NCI-H1092 (cell line): Measurements from ENCODE around the gene CSKMT.
"Not testable (repeated sequence)": the region's sequence is repeated elsewhere in the genome, so short reads cannot be mapped to it uniquely, and the experiment has no call there.

Source experiments
- DNase-seq: peaks from one replicate; lab custom pipeline; 2025; lab: John Stamatoyannopoulos, UW

CSKMT gene, protein sequence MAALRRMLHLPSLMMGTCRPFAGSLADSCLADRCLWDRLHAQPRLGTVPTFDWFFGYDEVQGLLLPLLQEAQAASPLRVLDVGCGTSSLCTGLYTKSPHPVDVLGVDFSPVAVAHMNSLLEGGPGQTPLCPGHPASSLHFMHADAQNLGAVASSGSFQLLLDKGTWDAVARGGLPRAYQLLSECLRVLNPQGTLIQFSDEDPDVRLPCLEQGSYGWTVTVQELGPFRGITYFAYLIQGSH

DNA sequence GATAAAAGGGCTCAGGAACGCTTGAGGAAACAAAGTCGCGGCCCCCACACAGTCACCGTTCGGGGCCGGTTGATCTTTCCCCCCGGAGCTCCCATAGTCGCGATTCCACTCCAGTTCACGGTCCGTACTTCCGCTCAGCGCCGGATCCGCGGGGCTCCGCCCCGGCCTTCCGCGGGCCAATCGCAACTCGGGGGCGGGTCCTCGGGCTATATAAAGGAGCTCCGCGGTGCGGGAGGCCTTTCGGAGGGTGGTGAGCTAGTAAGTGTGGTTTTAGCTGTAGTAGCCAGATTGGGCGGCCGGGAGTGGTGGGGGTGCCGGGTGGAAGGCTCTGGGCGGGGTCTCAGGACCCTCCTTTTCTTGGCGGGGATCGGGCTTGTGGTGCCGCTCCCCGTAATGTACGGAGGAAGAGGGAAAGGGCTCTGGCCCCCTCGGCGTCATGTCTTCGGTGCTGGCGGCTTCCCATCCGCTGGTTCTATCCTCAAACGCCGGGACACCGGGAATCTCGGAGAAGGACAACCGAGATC lies at the start of gene CSKMT, which contains the start of gene C11orf98:
Gene CSKMT, plus strand, starts transcription at position 238 of the 524 bp plus-strand sequence. CDS start 568 bp downstream, outside the sequence.
Gene C11orf98, minus strand, starts transcription at position 136 of the 524 bp plus-strand sequence. Its CDS starts 41 bp downstream, at position 95.
- peak; percentile 96 for DNase-seq

GRCh38 chr11:62615521-62615920 lies 49.6 kb upstream of the CSKMT start:
- DNase-seq, result no peak

- not testable (repeated sequence) for DNase-seq
These were observed 48.2 kb upstream of the CSKMT start for GRCh38 chr11:62616957-62617356.

DNA sequence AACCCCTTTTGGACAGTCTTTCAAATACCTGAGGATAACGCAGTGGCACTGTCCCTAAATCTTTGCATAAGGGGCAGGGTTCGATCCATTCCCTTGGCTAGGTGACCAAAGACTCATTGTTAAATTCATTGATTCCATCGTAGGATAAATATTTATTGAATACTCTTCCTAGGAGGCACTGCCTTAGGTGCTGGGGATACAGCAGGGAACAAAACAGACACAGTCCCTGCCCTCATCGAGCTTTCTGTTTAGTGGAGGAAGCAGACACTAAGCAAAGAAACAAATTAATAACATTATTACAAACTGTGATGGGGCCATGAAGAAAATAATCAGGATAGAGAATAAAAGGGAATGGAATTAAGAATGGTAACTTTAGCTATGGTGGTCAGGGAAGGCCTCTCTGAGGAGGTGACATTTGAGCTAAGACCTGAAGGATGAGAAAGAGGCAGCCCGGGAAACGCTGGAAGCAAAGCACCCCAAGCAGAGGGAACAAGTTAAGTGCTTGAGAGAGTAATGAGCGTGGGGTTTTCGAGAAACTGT lies 44.0 kb upstream of the CSKMT start:
- no peak for DNase-seq

GRCh38 chr11:62621567-62622470 lies 43.3 kb upstream of the CSKMT start, which contains the start of gene B3GAT3:
Gene B3GAT3, minus strand, starts transcription at chr11:62621986. Its CDS starts 39 bp downstream, at chr11:62621947.
- peak; percentile 99 for DNase-seq

- DNase-seq, result no peak
These were observed 42.5 kb upstream of the CSKMT start for GRCh38 chr11:62622476-62623089.

GRCh38 chr11:62627713-62628112 lies 37.4 kb upstream of the CSKMT start:
- no peak for DNase-seq

- no peak for DNase-seq
These were observed 32.6 kb upstream of the CSKMT start for GRCh38 chr11:62632492-62632891.

- no peak for DNase-seq
These were observed 20.9 kb upstream of the CSKMT start for GRCh38 chr11:62644220-62644619.

DNA sequence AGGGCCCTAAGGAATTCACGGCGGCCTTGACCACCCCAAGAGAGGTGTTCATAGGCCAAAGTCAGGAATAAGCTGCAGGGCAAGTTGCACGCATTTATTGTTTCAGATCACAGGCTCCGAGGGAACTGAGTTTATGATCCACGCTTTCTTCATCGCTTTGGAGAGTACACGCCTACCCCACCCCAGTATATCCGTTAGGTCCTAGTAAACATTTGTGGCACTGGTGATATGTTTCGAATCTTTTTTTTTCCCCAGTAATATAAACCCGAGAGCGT lies 19.5 kb upstream of the CSKMT start:
- DNase-seq, result no peak

- peak; percentile 99 for DNase-seq
These were observed 18.9 kb upstream of the CSKMT start, which contains the start of gene GANAB for GRCh38 chr11:62645946-62646824. Gene GANAB, minus strand, starts transcription at chr11:62646613. Its CDS starts 14 bp downstream, at chr11:62646599.

DNA sequence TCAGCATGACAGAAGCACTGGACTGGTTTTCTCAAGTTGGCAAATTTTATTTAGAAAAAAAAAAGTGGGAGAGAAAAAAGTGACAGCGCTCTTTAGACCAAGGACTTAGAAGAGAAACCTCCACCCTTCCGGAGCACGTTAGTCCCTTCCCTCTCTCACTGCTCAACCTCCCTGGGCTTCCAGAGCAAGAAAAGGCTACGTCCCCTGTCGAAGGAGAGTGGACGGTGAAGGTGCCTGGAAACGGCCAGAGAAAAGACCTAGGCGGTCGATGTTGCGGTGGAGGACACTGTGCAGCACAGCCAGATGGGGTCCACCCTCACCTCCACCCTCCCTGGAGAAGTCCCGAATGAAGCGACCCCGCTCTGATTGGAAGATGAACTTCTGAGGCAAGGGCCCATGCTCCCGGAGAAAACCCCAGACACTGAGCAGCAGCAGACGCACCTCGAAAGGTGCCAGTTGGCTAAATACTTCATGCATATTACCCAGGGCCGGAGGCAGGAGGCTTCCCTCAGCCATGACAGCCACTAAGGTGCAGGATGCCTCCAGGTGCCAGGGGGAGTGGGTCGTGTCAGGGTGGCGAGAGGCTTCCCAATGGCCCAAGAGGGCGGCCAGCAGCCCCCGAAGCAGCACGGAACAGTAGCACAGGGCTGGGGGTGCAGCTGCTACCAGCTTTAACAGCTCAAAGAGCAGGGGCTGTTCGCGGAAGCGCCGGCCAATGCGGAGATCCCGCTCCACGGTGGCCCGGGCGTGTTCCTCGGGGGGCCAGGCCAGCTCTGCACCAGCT lies 18.1 kb upstream of the CSKMT start:
- no peak for DNase-seq

DNA sequence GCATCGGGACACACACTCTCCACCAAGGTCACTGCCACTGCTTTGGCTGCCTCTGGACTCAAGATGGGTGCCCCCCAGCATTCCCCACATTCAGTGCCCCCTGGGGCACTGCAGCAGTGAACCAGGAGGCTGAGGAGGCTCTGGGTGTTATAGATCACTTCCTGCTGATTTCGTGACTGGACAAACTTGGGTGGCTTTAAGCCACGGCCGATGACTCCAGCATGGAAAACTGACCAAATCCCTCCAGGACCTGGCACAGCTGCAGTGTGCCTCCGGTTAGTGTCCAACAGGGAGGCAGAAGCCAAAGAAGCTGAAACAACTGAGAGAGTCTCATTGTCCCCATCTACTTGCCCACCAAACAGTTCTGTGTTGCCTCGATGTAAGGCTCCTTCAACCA lies 17.5 kb upstream of the CSKMT start:
- no peak for DNase-seq

DNA sequence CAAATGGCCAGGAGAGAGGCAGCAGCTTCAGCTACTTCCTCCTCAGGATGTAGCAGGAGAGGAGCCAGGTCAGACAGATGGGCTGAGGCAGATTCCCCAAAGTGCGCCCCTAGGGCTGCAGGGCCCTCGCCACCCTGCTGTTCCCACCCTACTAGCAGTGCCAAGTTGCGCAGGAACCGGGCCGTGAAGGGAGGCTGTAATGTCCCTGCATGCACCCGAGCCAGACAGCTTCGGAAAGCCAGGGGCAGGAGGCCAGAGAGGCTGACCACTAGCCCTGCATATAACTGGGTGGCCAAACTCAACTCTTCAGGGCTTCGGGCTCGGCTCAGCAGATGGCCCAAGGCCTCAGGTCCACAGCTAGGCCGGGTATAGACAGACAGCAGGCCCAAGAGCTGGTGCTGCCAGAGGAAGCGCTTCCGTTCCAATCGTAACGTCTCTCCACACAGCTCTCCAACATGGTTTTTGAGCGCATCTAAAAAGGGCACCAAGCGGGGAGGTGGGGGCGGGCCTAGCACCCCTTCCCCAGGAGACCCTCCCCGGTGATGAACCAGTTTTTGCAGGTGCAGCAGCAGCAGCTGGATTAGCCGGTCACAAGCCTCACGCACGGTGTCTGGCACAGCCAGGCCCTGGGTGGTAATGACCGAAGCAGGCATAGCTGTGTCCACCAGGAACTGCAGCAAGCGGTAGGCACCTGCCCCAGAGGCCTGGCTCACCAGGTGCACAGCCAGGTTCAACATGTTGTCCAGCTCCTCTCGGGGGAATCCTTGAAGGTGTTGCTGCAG lies 16.7 kb upstream of the CSKMT start:
- no peak for DNase-seq

DNA sequence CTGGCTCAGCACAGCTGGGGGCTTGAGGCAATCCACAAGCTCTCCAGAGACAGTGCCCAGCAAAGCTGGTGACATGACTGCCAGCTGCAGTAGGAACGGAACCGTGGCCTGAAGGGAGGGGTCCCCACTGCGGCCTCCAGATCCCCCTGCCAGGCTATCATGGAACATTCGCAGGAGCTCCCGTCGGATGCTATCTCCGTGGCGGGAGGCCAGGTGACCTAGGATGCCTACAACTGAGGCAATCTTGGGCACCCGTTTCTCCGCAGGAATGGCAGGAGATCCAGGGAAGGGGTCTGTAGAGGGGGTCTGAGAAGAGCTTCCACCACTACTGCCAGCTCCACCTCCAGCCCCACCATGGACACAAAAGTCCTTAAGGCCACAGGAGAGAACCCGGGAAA lies 16.1 kb upstream of the CSKMT start:
- DNase-seq, result no peak

GRCh38 chr11:62649486-62649885 lies 15.6 kb upstream of the CSKMT start:
- DNase-seq, result no peak

GRCh38 chr11:62650283-62650682 lies 14.8 kb upstream of the CSKMT start:
- not testable (repeated sequence) for DNase-seq

DNA sequence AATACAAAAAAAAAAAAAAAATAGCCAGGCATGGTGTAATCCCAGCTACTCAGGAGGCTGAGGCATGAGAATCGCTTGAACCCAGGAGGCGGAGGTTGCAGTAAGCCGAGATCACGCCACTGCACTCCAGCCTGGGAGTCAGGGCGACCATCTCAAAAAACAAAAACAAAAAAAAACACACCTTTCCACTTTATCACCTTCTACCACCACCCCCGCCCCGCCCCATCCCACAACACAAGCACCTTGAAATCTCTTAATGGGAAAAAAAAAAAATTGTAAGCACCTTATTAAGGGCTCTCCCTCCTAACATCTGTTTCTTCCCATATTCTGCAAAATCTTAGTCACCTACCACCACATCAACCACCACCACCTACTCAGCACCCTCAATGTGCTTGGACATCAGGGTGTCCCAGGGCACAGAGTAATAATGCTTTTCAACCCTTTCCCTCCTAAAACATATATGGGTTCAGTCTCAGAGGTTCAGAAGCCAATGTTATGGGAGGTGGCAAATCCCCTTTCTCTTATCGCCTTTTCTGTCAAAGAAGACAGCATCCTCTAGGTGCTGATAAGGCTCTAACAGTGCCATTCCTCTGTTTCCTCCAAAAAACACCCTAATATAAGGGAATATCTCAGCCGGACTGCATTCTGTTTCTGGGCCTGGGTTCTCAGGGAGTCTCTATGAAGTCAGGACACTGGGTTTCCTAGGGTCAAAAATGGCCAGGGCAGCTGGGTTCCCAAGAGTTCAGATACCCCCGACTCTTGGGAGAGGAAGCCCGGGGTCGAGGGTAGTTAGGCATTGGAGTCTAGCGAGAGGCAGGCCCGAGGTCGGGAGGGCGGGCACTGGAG lies 12.7 kb upstream of the CSKMT start:
- DNase-seq, result no peak

DNA sequence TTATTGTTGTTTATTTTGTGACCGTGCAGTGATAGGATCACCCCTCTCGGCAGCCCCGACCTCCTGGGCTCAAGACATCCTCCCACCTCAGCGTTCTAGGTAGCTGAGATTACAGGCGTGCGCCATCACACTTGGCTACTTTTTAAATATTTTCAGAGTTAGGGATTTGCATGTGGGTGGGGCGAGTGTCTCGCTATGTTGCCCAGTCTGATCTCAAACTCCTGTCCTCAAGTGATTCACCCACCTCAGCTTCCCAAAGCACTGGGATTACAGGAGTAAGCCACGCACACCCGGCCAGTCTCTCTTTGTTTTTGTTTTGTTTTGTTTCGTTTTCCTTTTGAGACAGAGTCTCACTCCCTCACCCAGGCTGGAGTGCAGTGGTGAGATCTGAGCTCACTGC lies 10.8 kb upstream of the CSKMT start:
- no peak for DNase-seq
